Measurements from ENCODE around the gene DCDC2. TPM values are rescaled to one million over a fixed set of nuclear protein-coding genes. Genes with fewer than 3 reads are reported as not detected.
"Not testable (repeated sequence)": the region's sequence is repeated elsewhere in the genome, so short reads cannot be mapped to it uniquely, and the experiment has no call there.

Gene DCDC2
- total and polyA plus RNA-seq, 4 donors = 0.51 to 13.0 (median 2.0) TPM

DNA sequence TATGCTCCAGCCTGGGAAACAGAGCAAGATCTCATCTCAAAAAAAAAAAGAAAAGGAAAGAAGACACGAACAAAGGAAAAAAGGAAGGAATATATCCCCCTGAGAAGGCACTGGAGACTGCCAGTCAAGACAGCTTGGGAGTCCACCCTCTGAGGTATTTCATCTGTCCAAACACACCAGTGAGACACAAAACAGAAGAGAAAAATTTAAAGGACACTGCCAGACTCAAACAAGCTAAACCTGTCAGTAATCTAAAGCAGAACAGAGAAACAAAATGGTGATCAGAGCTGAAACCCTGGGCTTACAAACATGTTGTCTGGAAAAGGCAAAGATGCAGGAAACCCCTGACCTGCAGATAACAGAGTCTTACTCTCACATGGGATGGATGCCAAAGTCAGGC is 114.9 kb downstream of the DCDC2 start (continued):
- TF ChIP-seq CTCF (IDR thresholded peaks at IDR 0.05; ENCODE audit: low read depth, low read length, missing input control) (no peak), ATF3 (IDR thresholded peaks at IDR 0.05) (no peak), RXRA (IDR thresholded peaks at IDR 0.05) (no peak)

GRCh38 chr6:24241779-24242178 is 116.1 kb downstream of the DCDC2 start:
- not testable (repeated sequence) for DNase-seq (ENCODE audit: low spot score); H3K36me3 ChIP-seq (ENCODE audit: control insufficient read depth in 4 of 4, insufficient read depth in 3 of 4, low read depth in 1 of 4, low read length in 3 of 4); H3K27me3 ChIP-seq (ENCODE audit: control insufficient read depth in 4 of 4, insufficient read depth in 4 of 4, low read length in 3 of 4); H3K4me1 ChIP-seq (ENCODE audit: control insufficient read depth in 4 of 4, insufficient read depth in 4 of 4, low read length in 3 of 4); H3K27ac ChIP-seq (ENCODE audit: low read depth in 1 of 2, low read length in 2 of 2); H3K9me3 ChIP-seq (ENCODE audit: control insufficient read depth in 4 of 4, low read length in 3 of 4); H3K9ac ChIP-seq (ENCODE audit: low read depth in 1 of 2, low read length in 2 of 2); H3K4me3 ChIP-seq (ENCODE audit: low read depth in 1 of 3, low read length in 3 of 3)
- 76% methylated on average over 1 of the region's 1 CpG for WGBS

DNA sequence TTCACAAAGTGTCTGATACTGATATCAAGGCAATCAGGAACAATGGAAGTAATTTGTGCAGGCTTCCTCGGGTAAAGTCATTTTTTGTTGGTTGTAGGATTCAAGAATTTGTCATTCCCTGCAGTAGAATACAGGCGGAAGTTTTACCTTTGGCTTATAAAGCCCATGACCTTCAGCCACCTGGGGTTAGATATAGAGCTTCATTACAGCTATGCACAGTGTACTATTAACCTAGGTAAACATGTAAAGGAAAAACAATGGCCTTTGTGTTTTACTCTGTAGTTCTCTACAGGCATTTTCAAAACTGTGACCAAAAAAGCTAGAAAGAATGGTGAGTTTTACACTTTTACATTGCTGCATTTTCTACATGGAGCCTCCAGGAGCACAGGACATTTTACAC is 116.9 kb downstream of the DCDC2 start:
- Histone ChIP-seq H3K27ac (ENCODE audit: low read depth in 1 of 2, low read length in 2 of 2) (no peak overlapping the region), H3K27me3 (ENCODE audit: control insufficient read depth in 4 of 4, insufficient read depth in 4 of 4, low read length in 3 of 4) (no peaks in the 10 kb centered on the region), H3K4me1 (ENCODE audit: control insufficient read depth in 4 of 4, insufficient read depth in 4 of 4, low read length in 3 of 4) (no peaks in the 10 kb centered on the region), H3K4me3 (ENCODE audit: low read depth in 1 of 3, low read length in 3 of 3) (no peak overlapping the region), H3K9me3 (ENCODE audit: control insufficient read depth in 4 of 4, low read length in 3 of 4) (no peaks in the 10 kb centered on the region), H3K36me3 (ENCODE audit: control insufficient read depth in 4 of 4, insufficient read depth in 3 of 4, low read depth in 1 of 4, low read length in 3 of 4) (no peaks in the 10 kb centered on the region), H3K9ac (ENCODE audit: low read depth in 1 of 2, low read length in 2 of 2) (no peak overlapping the region)
- TF ChIP-seq YY1 (IDR thresholded peaks at IDR 0.05) (no peak), REST (IDR thresholded peaks at IDR 0.05) (no peak), FOXA1 (IDR thresholded peaks at IDR 0.05) (no peak), NR2F2 (IDR thresholded peaks at IDR 0.05) (no peak), SP1 (IDR thresholded peaks at IDR 0.05) (no peak), HNF4G (IDR thresholded peaks at IDR 0.05) (no peak)
- TF ChIP-seq, protein P1, sequence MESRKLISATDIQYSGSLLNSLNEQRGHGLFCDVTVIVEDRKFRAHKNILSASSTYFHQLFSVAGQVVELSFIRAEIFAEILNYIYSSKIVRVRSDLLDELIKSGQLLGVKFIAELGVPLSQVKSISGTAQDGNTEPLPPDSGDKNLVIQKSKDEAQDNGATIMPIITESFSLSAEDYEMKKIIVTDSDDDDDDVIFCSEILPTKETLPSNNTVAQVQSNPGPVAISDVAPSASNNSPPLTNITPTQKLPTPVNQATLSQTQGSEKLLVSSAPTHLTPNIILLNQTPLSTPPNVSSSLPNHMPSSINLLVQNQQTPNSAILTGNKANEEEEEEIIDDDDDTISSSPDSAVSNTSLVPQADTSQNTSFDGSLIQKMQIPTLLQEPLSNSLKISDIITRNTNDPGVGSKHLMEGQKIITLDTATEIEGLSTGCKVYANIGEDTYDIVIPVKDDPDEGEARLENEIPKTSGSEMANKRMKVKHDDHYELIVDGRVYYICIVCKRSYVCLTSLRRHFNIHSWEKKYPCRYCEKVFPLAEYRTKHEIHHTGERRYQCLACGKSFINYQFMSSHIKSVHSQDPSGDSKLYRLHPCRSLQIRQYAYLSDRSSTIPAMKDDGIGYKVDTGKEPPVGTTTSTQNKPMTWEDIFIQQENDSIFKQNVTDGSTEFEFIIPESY (IDR thresholded peaks at IDR 0.05) = no peak
- 61% methylated on average over 2 of the region's 2 CpGs for WGBS
- no peak for DNase-seq (ENCODE audit: low spot score)

All from liver (tissue), 9 donors.